Thoracic aorta (tissue), 2 donors: ENCODE data around the gene AHRR. TPM values are rescaled to one million over a fixed set of nuclear protein-coding genes. Genes with fewer than 3 reads are reported as not detected.

ENCODE experiments used
- ATAC-seq: fragments of 150-250 bp; one replicate; pipeline ENCODE4 v1.8.0; 2017; ENCODE audit warnings: low read depth; ENCODE audit not compliant: insufficient number of reproducible peaks, low FRiP score
- DNase-seq: peaks from one replicate; pipeline ENCODE4 v3.0.0-alpha.2; 2020; ENCODE audit warnings: low spot score
- H3K27ac ChIP-seq, 2 donors: fragments of 200-600 bp; sonication (generic); 1 replicate in 1 of 2; 2 replicates in 1 of 2; pipeline ENCODE4 v1.5.1; 2016; ENCODE audit warnings: mild to moderate bottlenecking in 2 of 2, moderate library complexity in 2 of 2
- H3K27me3 ChIP-seq: fragments of 200-600 bp; sonication (generic); replicated peaks from 2 replicates; pipeline ENCODE4 v1.6.0; 2016; ENCODE audit warnings: mild to moderate bottlenecking; ENCODE audit not compliant: insufficient read depth
- H3K36me3 ChIP-seq: fragments of 200-600 bp; sonication (generic); one replicate; pipeline ENCODE4 v1.5.1; 2016
- H3K4me1 ChIP-seq, 2 donors: fragments of 200-600 bp; sonication (generic); 1 replicate in 1 of 2; 2 replicates in 1 of 2; pipeline versions ENCODE4 v1.5.1 to v1.6.0; 2016; ENCODE audit warnings: low read depth in 2 of 2, mild to moderate bottlenecking in 1 of 2; ENCODE audit not compliant: control insufficient read depth in 1 of 2
- H3K4me3 ChIP-seq: fragments of 200-600 bp; sonication (generic); 2 replicates; pipeline ENCODE4 v1.5.1; 2016; ENCODE audit warnings: mild to moderate bottlenecking
- H3K9me3 ChIP-seq: fragments of 200-600 bp; sonication (generic); 2 replicates; pipeline ENCODE4 v1.5.1; 2016
- CTCF ChIP-seq: fragments of 200-600 bp; sonication (generic); IDR thresholded peaks from one replicate; pipeline ENCODE4 v1.5.1; 2019; ENCODE audit warnings: antibody characterized with exemption
- total RNA-seq, 2 donors: library from RNA; depleted of rRNA; stranded (reverse); fragments of >200 nt; gene quantifications; one replicate each; pipeline versions ENCODE4 v1.1.0 to v1.2.3, GENCODE V29; 2016

The AHRR gene
- total RNA-seq, 2 donors from 2014 or later = 0.85 to 3.1 TPM

GRCh38 chr5:415928-416635, 94.6 kb downstream of the AHRR start:
- Histone ChIP-seq H3K36me3 (no peaks in the 10 kb centered on the region), H3K4me3 (no peak overlapping the region), H3K9me3 (no peaks in the 10 kb centered on the region), H3K4me1 (no peaks in the 10 kb centered on the region), H3K27ac (no peak overlapping the region), H3K27me3 (no peaks in the 10 kb centered on the region)
- ATAC-seq (no peak), DNase-seq (no peak)
- no peak for TF ChIP-seq CTCF

GRCh38 chr5:416636-416960, 95.1 kb downstream of the AHRR start:
- no peaks in the 10 kb centered on the region for H3K27me3 ChIP-seq
- no peaks in the 10 kb centered on the region for H3K4me1 ChIP-seq
- H3K36me3 ChIP-seq = no peaks in the 10 kb centered on the region
- H3K27ac ChIP-seq = no peak overlapping the region
- DNase-seq = no peak
- H3K9me3 ChIP-seq = no peaks in the 10 kb centered on the region
- TF ChIP-seq CTCF = no peak
- H3K4me3 ChIP-seq = no peak overlapping the region
- no peak for ATAC-seq

- no peak overlapping the region for H3K4me3 ChIP-seq
- no peaks in the 10 kb centered on the region for H3K4me1 ChIP-seq
- no peaks in the 10 kb centered on the region for H3K27me3 ChIP-seq
- no peak for TF ChIP-seq CTCF
- no peak for DNase-seq
- no peak for ATAC-seq
- H3K9me3 ChIP-seq = no peaks in the 10 kb centered on the region
- no peak overlapping the region for H3K27ac ChIP-seq
- no peaks in the 10 kb centered on the region for H3K36me3 ChIP-seq
Measured at GRCh38 chr5:417301-418161, 96.0 kb downstream of the AHRR start.

GRCh38 chr5:418162-419121, 96.9 kb downstream of the AHRR start:
- H3K4me3 ChIP-seq = no peak overlapping the region
- H3K9me3 ChIP-seq = no peaks in the 10 kb centered on the region
- DNase-seq (no peak), ATAC-seq (no peak)
- H3K4me1 ChIP-seq = no peaks in the 10 kb centered on the region
- TF ChIP-seq CTCF = no peak
- H3K27ac ChIP-seq = no peak overlapping the region
- H3K27me3 ChIP-seq = no peaks in the 10 kb centered on the region
- no peaks in the 10 kb centered on the region for H3K36me3 ChIP-seq

GRCh38 chr5:419970-420369, 98.5 kb downstream of the AHRR start:
- DNase-seq (no peak), ATAC-seq (no peak)
- no peaks in the 10 kb centered on the region for H3K36me3 ChIP-seq
- no peaks in the 10 kb centered on the region for H3K4me1 ChIP-seq
- no peaks in the 10 kb centered on the region for H3K9me3 ChIP-seq
- no peaks in the 10 kb centered on the region for H3K27me3 ChIP-seq
- no peak for TF ChIP-seq CTCF
- no peak overlapping the region for H3K4me3 ChIP-seq
- no peak overlapping the region for H3K27ac ChIP-seq
